SK-N-SH (cell line): Measurements from ENCODE around the gene TRIM44. TPM values are rescaled to one million over a fixed set of nuclear protein-coding genes. Genes with fewer than 3 reads are reported as not detected.

ENCODE experiments used
- CTCF ChIA-PET: fragments of 300-600, 350-600 bp; formaldehyde crosslinking; extraction: SDS; loops from one replicate; lab custom pipeline; 2021; lab: Yijun Ruan, JAX
- POLR2A ChIA-PET: fragments of 350-600 bp; sonication (Branson Sonifier 250); formaldehyde crosslinking; extraction: SDS; loops from one replicate; lab custom pipeline; 2020; ENCODE audit warnings: antibody characterized with exemption, inconsistent platforms; lab: Yijun Ruan, JAX
- DNase-seq: peaks from one replicate; pipeline ENCODE4 v3.0.0; 2012
- H2AFZ ChIP-seq: fragments of 200-600 bp; sonication (generic); 2 replicates; pipeline ENCODE4 v1.8.1; 2016; ENCODE audit warnings: antibody characterized with exemption, mild to moderate bottlenecking, low read depth
- H3F3A ChIP-seq: fragments of 200-600 bp; sonication (generic); replicated peaks from 2 replicates; pipeline ENCODE3; 2016; ENCODE audit warnings: antibody characterized with exemption, mild to moderate bottlenecking; ENCODE audit not compliant: insufficient read depth
- H3K27ac ChIP-seq, 2 experiments: fragments of 200-500 bp in 1 of 2; fragments of 200-600 bp in 1 of 2; sonication (Bioruptor generic) in 1 of 2; sonication (generic), shearing (Covaris generic) in 1 of 2; 2 replicates each; pipeline versions ENCODE4 v1.5.1 to v1.6.1; 2014 to 2016; ENCODE audit warnings: low read depth in 2 of 2, inconsistent platforms in 1 of 2, low read length in 1 of 2, mild to moderate bottlenecking in 1 of 2, mixed read lengths in 1 of 2
- H3K27me3 ChIP-seq: fragments of 200-600 bp; sonication (generic), shearing (Covaris generic); 2 replicates; pipeline ENCODE4 v1.6.1; 2016; ENCODE audit warnings: mixed run types; ENCODE audit not compliant: insufficient read depth
- H3K36me3 ChIP-seq, 2 experiments: fragments of 200-500 bp in 1 of 2; fragments of 200-600 bp in 1 of 2; sonication (Bioruptor generic) in 1 of 2; sonication (generic) in 1 of 2; replicated peaks in 1 of 2; 2 replicates each; pipeline versions ENCODE3 to v1.5.1; 2014 to 2016; ENCODE audit warnings: low read length in 1 of 2, mild to moderate bottlenecking in 1 of 2; ENCODE audit not compliant: insufficient read depth in 2 of 2, control insufficient read depth in 1 of 2
- H3K4me1 ChIP-seq, 2 experiments: fragments of 200-500 bp in 1 of 2; fragments of 200-600 bp in 1 of 2; sonication (Bioruptor generic) in 1 of 2; sonication (generic), shearing (Covaris generic) in 1 of 2; 2 replicates each; pipeline versions ENCODE4 v1.5.1 to v1.6.1; 2014 to 2016; ENCODE audit warnings: low read depth in 1 of 2, low read length in 1 of 2, mixed run types in 1 of 2; ENCODE audit not compliant: insufficient read depth in 2 of 2, control insufficient read depth in 1 of 2
- H3K4me2 ChIP-seq: fragments of 200-600 bp; sonication (generic), shearing (Covaris generic); 2 replicates; pipeline ENCODE4 v1.6.1; 2017; ENCODE audit warnings: mixed run types
- H3K4me3 ChIP-seq, 2 experiments: fragments of 200-500 bp in 1 of 2; fragments of 200-600 bp in 1 of 2; sonication (Bioruptor generic) in 1 of 2; sonication (generic), shearing (Covaris generic) in 1 of 2; 2 replicates each; pipeline versions ENCODE4 v1.5.1 to v1.8.1; 2014 to 2016; ENCODE audit warnings: low read depth in 2 of 2, inconsistent platforms in 1 of 2, low read length in 1 of 2, mild to moderate bottlenecking in 1 of 2, mixed read lengths in 1 of 2, moderate library complexity in 1 of 2
- H3K79me2 ChIP-seq: fragments of 200-600 bp; sonication (generic); 2 replicates; pipeline ENCODE4 v1.8.1; 2017; ENCODE audit warnings: mild to moderate bottlenecking; ENCODE audit not compliant: insufficient read depth
- H3K9ac ChIP-seq: fragments of 200-600 bp; sonication (generic); 2 replicates; pipeline ENCODE4 v1.6.1; 2017; ENCODE audit warnings: mixed run types
- H3K9me2 ChIP-seq: fragments of 200-600 bp; sonication (generic); 2 replicates; pipeline ENCODE4 v1.6.1; 2017; ENCODE audit warnings: mixed run types
- H3K9me3 ChIP-seq: fragments of 200-600 bp; sonication (generic); 2 replicates; pipeline ENCODE4 v1.6.1; 2017; ENCODE audit warnings: mixed run types, mild to moderate bottlenecking, moderate library complexity
- H4K20me1 ChIP-seq: fragments of 200-600 bp; sonication (generic); 2 replicates; pipeline ENCODE4 v1.6.1; 2017; ENCODE audit warnings: mild to moderate bottlenecking, mixed run types; ENCODE audit not compliant: insufficient read depth
- CHD2 ChIP-seq: fragments of 150-350 bp; IDR thresholded peaks from 2 replicates; pipeline ENCODE4 v1.6.1; 2018; ENCODE audit warnings: low read length; ENCODE audit not compliant: partially characterized antibody
- ELF1 ChIP-seq: IDR thresholded peaks from 2 replicates; pipeline ENCODE4 v1.4.0; 2012
- GATA2 ChIP-seq: sonication (generic); formaldehyde crosslinking; IDR thresholded peaks from 2 replicates; pipeline ENCODE4 v1.5.0; 2020; ENCODE audit warnings: mild to moderate bottlenecking, missing genetic modification reagents
- JUND ChIP-seq: IDR thresholded peaks from 2 replicates; pipeline ENCODE4 v1.4.0; 2012
- MEF2A ChIP-seq: IDR thresholded peaks from 2 replicates; pipeline ENCODE4 v1.4.0; 2012; ENCODE audit warnings: low read depth, borderline replicate concordance
- MXI1 ChIP-seq: IDR thresholded peaks from 2 replicates; pipeline ENCODE4 v1.6.1; 2012; ENCODE audit warnings: mild to moderate bottlenecking, low read depth, low read length, improper control_type of control experiment
- NRF1 ChIP-seq: IDR thresholded peaks from 2 replicates; pipeline ENCODE4 v1.6.1; 2012; ENCODE audit warnings: low read depth, mild to moderate bottlenecking, low read length
- RXRA ChIP-seq: IDR thresholded peaks from 2 replicates; pipeline ENCODE4 v1.4.0; 2012; ENCODE audit warnings: low read depth, mild to moderate bottlenecking, borderline replicate concordance
- SIN3A ChIP-seq: IDR thresholded peaks from 2 replicates; pipeline ENCODE4 v1.6.1; 2012; ENCODE audit warnings: low read depth, mild to moderate bottlenecking, low read length, moderate library complexity, borderline replicate concordance
- SMC3 ChIP-seq: IDR thresholded peaks from 2 replicates; pipeline ENCODE4 v1.6.1; 2012; ENCODE audit warnings: low read depth, low read length, improper control_type of control experiment
- TAF1 ChIP-seq: IDR thresholded peaks from 2 replicates; pipeline ENCODE4 v1.6.1; 2012; ENCODE audit warnings: low read depth, mild to moderate bottlenecking, low read length, moderate library complexity, borderline replicate concordance
- TCF12 ChIP-seq: IDR thresholded peaks from 2 replicates; pipeline ENCODE4 v1.4.0; 2012
- TEAD4 ChIP-seq: IDR thresholded peaks from 2 replicates; pipeline ENCODE4 v1.4.0; 2012; ENCODE audit warnings: mild to moderate bottlenecking, borderline replicate concordance; ENCODE audit not compliant: insufficient read depth
- USF1 ChIP-seq: IDR thresholded peaks from 2 replicates; pipeline ENCODE4 v1.4.0; 2012; ENCODE audit warnings: low read depth, borderline replicate concordance
- USF2 ChIP-seq: fragments of 150-350 bp; IDR thresholded peaks from 2 replicates; pipeline ENCODE4 v1.6.1; 2017; ENCODE audit warnings: antibody characterized with exemption, low read length, low read depth, borderline replicate concordance
- ZBTB33 ChIP-seq: IDR thresholded peaks from 2 replicates; pipeline ENCODE4 v1.4.0; 2012; ENCODE audit warnings: low read depth, borderline replicate concordance
- WGBS: methylation state at CpG from one replicate; pipeline ENCODE4 v1.1.6; 2017; ENCODE audit warnings: low lambda C conversion rate; 5-methylcytosine and 5-hydroxymethylcytosine counted together
- polyA plus RNA-seq, 3 experiments: library from polyadenylated mRNA; depleted of rRNA; stranded (reverse); fragments of >200 nt; gene quantifications; 2 replicates each; pipeline ENCODE4 v1.2.3, GENCODE V29; 2012

The TRIM44 gene
- polyA plus RNA-seq, 1 of the 3 experiments (the other 2 are of a cell fraction), result 34.1 TPM

- Histone ChIP-seq H3F3A (no peaks in the 10 kb centered on the region), H2AFZ (no peak overlapping the region), H3K4me2 (no peak overlapping the region), H3K27ac (no peak overlapping the region), H3K4me1 (peaks cover 2 to 5% of the 10 kb centered on the region in 2 experiments; a peak in 1 of 4 replicates), H3K36me3 (no peaks in the 10 kb centered on the region), H4K20me1 (no peaks in the 10 kb centered on the region; the same call in 1 of the 2 replicates), H3K4me3 (no peak overlapping the region), H3K79me2 (peaks cover 16% of the 10 kb centered on the region; the same call in 1 of the 2 replicates), H3K9me3 (no peaks in the 10 kb centered on the region), H3K27me3 (no peaks in the 10 kb centered on the region), H3K9ac (no peak overlapping the region), H3K9me2 (no peaks in the 10 kb centered on the region)
- POLR2A ChIA-PET, result no interaction called here
- TF ChIP-seq USF2 (no peak), CHD2 (no peak), SMC3 (no peak), USF1 (no peak), JUND (no peak), MXI1 (no peak), RXRA (no peak), MEF2A (no peak), TCF12 (no peak), ELF1 (no peak), NRF1 (no peak), ZBTB33 (no peak), SIN3A (no peak), TEAD4 (no peak)
- CTCF ChIA-PET, result no interaction called here
- no peak for DNase-seq
- 88% methylated on average over 1 of the region's 1 CpG for WGBS
These were observed 100.7 kb downstream of the TRIM44 start for GRCh38 chr11:35763301-35763700.

GRCh38 chr11:35763765-35764164 is 101.2 kb downstream of the TRIM44 start:
- Histone ChIP-seq H3F3A (no peaks in the 10 kb centered on the region), H3K27ac (no peak overlapping the region), H3K79me2 (peaks cover 14% of the 10 kb centered on the region; the same call in 1 of the 2 replicates), H3K4me2 (no peak overlapping the region), H3K9ac (no peak overlapping the region), H3K36me3 (no peaks in the 10 kb centered on the region), H3K27me3 (no peaks in the 10 kb centered on the region), H3K4me1 (peaks cover 2 to 5% of the 10 kb centered on the region in 2 experiments; a peak in 1 of 4 replicates), H3K9me3 (no peaks in the 10 kb centered on the region), H4K20me1 (no peaks in the 10 kb centered on the region; the same call in 1 of the 2 replicates), H2AFZ (no peak overlapping the region), H3K4me3 (no peak overlapping the region), H3K9me2 (no peaks in the 10 kb centered on the region)
- 79% methylated on average over 4 of the region's 4 CpGs for WGBS
- ChIA-PET CTCF (no interaction called here), POLR2A (no interaction called here)
- DNase-seq, result no peak
- 0 out of 2 replicates have a peak, but pooled peaks have one; percentile 9 for TF ChIP-seq GATA2 (CRISPR knock-in tag)
- no peak for TF ChIP-seq TAF1
- peak; percentile 29; the same call in 1 of the 2 replicates for TF ChIP-seq TCF12
